Tibial nerve (tissue), 4 donors: ENCODE data around the gene SEMA5B.

ENCODE experiments used
- EP300 ChIP-seq, 2 donors: sonication (generic); formaldehyde crosslinking; IDR thresholded peaks; one replicate each; pipeline ENCODE4 v1.6.1; 2017; ENCODE audit warnings: antibody characterized with exemption in 2 of 2, mild to moderate bottlenecking in 1 of 2
- POLR2A ChIP-seq, 2 donors: fragments of 450-650 bp; IDR thresholded peaks; one replicate each; pipeline ENCODE4 v1.6.1; 2017; ENCODE audit warnings: antibody characterized with exemption in 2 of 2, mild to moderate bottlenecking in 2 of 2, moderate library complexity in 2 of 2
- TF ChIP-seq, protein P1 (sequence below), 5 experiments: fragments of 200-600 bp in 3 of 5; fragments of 450-650 bp in 2 of 5; sonication (generic) in 3 of 5; IDR thresholded peaks; one replicate each; pipeline ENCODE4 v1.5.1; 2016 to 2019; ENCODE audit warnings: antibody characterized with exemption in 5 of 5, mild to moderate bottlenecking in 3 of 5, moderate library complexity in 2 of 5

DNA sequence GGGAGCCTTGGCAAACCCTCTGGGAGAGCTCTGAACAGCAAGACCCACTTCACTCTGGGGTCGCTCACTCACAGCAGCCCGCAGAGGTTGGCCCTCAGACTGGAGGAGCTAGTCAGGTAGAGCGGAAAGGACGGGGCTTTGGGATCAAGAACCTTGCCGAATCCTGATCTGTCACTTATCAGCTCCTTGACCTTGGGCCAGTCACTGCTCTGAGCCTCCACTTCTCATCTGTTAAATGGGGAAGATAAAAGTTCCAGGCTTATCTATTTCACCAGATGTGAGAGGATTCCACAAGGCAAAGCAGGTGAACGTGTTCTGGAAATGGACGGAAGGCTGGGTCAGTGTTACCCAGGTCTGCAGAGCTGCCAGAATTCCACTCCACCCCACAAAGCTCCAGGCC is 29.4 kb downstream of the SEMA5B start:
- TF ChIP-seq POLR2A (IDR thresholded peaks at IDR 0.05) (no peak), EP300 (IDR thresholded peaks at IDR 0.05) (no peak)
- TF ChIP-seq, protein P1, sequence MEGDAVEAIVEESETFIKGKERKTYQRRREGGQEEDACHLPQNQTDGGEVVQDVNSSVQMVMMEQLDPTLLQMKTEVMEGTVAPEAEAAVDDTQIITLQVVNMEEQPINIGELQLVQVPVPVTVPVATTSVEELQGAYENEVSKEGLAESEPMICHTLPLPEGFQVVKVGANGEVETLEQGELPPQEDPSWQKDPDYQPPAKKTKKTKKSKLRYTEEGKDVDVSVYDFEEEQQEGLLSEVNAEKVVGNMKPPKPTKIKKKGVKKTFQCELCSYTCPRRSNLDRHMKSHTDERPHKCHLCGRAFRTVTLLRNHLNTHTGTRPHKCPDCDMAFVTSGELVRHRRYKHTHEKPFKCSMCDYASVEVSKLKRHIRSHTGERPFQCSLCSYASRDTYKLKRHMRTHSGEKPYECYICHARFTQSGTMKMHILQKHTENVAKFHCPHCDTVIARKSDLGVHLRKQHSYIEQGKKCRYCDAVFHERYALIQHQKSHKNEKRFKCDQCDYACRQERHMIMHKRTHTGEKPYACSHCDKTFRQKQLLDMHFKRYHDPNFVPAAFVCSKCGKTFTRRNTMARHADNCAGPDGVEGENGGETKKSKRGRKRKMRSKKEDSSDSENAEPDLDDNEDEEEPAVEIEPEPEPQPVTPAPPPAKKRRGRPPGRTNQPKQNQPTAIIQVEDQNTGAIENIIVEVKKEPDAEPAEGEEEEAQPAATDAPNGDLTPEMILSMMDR (IDR thresholded peaks at IDR 0.05), result no peak
